CD4-positive, alpha-beta T cell treated with Interleukin-17A for 1 hour (primary cell): ENCODE results near the gene FBLN5.
"Not testable (repeated sequence)": the region's sequence is repeated elsewhere in the genome, so short reads cannot be mapped to it uniquely, and the experiment has no call there.

Experiments
- DNase-seq: peaks from one replicate; pipeline ENCODE4 v3.0.0-alpha.2; 2020

Gene FBLN5

DNA sequence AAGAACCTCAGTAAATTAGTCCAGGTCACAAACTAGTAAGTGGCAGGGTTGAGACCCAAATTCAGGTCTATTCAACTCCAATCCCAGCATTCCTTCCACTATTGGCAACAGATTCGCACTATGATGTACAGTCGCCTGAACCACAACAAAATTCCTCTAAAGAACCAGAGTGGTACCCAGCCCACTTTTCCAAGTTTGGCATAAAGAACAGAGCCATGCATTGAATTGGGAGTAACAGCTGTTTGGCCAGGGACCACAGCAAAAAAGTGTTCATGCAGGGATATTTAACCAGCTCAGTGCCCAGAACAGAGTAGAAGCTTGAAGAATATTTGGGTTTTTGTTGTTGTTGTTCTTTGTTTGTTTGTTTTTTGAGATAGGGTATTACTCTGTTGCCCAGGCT lies 89.9 kb downstream of the FBLN5 start:
- DNase-seq, result no peak

DNA sequence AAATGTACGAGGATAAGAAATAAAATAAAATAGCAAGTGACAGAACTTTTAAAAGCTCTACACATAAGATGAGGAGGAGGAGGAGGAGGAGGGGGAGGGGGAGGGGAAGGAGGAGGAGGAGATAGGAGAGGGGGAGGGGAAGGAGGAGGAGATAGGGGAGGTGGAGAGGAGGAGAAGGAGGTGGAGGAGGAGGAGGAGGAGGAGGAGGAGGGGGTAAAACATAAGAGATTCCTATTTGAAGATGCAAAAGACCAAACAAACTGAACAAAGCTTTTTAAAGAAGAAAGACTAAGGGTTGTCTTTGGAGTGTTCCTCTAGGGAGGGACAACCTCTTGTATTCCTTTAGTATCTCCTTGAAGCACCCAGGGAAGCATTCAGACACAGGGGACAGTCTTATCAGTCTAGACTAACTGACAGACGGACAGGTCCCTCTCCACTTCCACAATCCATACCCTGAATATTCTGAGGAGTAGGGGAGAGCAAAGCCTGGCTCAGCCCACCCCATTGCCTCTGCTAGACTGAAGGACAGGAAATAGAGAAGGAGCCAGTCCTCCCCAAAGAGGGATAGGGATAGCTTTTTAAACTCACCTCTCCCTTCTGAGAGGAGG lies 93.1 kb downstream of the FBLN5 start:
- DNase-seq, result no peak

DNA sequence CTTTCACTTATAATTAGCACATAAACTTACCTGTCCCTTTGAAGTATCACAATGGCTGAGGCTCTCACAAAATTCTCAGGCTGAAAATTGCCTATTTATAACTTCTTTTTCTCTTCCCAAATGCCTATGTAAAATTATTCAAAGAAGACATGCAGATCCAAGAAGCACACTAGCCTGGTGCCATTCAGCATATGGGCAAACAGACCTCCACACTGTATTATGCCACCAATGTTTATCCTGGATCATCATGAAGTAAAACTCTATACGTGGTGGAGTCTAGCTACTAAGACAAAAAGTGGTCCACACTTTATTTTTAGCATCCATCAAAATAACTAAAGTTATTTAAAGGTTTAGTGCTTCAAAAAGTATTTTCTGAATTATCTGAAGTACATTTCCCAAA lies 95.9 kb downstream of the FBLN5 start:
- no peak for DNase-seq

DNA sequence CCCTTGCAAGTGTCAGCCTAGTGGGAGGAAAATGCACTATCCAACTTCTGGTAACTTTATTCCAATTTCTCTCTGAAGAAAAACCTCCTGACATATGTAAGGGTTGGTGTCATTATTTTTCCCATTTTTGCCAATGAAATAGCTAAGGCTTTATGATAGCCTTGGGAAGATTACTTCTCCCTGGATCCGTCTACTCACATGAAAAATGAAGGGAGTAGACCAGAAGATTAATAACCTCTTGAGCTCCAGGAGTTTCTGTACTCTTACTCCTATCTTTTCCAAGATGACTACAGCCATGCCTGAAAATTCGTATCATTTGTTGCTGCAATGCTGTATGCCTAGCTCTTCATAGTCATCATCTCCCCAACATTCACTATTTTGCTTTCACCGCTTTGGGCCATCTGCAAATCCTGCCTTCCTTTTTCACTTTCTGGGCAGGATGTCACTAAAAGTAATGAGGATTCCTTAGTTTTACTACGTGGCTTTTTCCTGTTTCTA lies 98.9 kb downstream of the FBLN5 start:
- DNase-seq, result no peak

DNA sequence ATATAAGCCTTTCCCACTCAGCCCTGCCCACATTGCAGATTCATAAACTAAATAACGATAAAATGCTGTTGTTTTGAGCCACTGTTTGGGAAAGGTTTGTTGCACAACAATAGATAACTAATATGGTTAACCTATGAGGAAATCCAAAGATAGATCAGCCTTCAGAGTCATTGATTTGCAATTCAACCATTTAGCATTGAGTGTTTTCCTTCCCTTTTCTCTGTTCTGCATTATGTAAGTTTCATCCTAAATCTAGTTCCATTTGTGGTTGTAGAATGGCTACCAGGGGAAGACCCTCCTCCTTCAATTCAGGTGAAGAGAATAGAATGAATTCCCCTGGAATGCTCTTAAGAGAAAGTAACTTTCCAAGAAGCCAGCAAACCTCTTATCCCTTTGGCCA lies 99.8 kb downstream of the FBLN5 start:
- no peak for DNase-seq

DNA sequence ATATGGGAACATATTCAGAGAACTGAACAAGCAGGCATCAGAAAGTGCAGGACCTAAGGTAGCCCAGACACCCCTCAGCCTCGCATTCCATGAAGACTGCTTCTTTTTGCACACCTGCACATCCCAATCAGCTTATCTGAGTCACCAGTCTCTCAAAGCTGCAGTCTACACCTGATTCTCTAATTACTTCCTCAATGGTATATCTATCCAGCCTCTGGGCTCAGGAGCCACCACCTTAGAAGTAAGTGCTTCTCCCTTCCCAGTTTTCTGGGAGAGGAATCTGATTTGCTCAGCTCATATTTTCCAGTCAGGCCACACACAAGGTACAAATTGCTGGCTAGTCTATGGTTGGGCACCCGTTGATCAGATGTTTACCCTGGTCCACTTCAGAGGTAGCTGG lies 101.8 kb downstream of the FBLN5 start:
- no peak for DNase-seq

DNA sequence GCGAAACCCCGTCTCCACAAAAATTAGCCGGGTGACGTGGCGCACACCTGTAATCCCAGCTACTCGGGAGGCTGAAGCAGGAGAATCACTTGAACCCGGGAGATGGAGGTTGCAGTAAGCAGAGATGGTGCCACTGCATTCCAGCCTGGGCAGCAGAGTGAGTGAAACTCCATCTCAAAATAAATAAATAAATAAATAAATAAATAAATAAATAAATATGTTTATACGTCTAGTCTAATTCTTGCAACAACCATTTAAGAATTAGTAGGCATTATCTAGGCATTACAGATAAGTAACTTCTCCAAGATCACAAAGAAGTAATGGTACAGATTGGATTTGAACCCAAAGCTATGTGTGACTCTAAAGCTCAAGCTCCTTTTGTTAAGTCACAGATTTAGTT lies 102.4 kb downstream of the FBLN5 start:
- not testable (repeated sequence) for DNase-seq

DNA sequence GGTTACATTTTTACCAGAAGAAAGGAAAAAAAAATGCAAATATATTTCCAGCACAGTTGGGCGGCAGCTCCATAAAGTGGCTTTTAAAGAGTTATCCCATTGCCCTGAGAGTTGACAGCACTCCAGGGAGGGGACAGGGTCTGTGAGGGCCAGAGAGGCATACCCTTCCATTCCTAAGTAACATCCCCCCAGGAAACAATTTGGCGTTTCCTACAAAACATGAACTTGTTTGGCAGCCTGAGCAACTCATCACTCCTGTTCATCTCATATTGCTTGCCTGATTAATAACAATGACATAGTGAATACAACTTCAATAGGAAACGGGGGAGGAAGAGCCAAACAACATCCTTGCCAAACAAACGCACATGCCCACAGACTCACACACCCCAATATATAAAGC lies 103.5 kb downstream of the FBLN5 start:
- no peak for DNase-seq

DNA sequence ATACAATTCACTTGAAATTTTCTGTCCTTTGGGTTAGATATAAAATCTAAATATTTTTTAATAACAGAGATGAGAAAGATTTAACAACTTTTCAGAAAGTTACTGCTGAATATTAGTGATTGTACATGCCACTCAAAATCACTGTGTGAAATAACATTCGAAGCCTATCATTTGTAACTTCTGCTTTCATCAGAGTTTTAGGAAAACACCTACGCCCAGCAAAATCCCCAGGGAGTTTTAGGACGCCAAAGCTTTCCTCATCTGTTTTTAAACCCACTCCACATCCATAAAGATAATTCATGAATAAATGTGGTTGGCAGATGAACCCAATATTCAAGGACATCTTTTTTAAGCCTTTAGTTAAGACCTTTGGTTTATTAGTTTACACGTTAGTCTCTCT lies 104.1 kb downstream of the FBLN5 start:
- no peak for DNase-seq

DNA sequence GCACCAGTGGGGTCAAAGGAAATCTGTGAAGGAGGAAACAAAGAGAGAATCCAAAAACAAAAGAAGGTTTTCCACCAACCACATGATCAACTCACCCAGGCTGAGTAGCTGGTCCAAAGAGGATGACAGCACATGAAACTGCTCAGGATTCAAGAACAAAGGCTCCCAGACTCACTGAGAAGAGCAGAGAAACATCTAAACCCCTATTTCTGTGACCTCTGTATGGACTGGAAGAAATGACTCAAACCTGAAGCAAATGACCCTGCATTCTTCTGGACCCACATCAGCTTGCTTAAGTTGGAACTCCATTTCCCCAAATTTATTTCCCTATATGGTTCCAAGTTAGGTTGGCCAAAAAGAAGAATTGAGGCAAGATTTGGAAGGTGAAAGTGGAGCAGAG lies 106.4 kb downstream of the FBLN5 start:
- DNase-seq, result no peak

DNA sequence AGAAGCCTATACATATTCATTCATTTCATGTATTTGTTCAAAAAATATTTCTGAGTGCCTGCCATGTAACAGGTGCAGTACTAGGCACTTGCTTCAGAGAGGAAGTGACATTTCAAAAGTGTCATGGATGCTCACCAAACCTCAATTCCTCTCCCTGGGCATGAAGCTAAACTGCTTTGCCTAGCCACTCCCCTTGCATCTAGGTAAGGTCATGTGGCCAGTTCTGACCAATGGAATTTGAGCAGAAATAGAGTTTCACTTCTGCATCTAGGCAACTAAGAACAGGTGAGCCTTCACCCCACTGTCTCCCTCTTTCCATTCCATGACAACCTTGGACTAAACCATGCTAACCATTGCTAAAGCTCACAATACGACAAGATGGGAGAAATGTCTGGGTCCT lies 107.7 kb downstream of the FBLN5 start:
- DNase-seq, result peak; percentile 33

DNA sequence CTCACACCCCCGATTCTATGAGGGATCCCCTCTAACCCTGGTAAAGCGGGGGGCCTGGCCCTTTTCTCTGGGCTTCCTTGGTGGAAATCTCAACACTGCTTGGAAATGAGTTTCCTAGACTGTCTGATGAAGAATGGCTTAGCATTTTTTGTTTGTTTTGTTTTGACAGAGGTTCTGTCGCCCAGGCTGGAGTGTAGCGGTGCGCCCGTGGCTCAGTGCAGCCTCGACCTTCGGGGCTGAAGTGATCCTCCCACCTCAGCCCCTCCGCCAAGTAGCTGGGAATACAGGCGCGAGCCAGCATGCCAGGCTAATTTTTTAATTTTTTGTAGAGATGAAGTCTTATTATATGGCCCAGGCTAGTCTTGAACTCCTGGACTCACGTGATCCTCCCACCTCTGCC lies 110.4 kb downstream of the FBLN5 start:
- DNase-seq, result no peak

DNA sequence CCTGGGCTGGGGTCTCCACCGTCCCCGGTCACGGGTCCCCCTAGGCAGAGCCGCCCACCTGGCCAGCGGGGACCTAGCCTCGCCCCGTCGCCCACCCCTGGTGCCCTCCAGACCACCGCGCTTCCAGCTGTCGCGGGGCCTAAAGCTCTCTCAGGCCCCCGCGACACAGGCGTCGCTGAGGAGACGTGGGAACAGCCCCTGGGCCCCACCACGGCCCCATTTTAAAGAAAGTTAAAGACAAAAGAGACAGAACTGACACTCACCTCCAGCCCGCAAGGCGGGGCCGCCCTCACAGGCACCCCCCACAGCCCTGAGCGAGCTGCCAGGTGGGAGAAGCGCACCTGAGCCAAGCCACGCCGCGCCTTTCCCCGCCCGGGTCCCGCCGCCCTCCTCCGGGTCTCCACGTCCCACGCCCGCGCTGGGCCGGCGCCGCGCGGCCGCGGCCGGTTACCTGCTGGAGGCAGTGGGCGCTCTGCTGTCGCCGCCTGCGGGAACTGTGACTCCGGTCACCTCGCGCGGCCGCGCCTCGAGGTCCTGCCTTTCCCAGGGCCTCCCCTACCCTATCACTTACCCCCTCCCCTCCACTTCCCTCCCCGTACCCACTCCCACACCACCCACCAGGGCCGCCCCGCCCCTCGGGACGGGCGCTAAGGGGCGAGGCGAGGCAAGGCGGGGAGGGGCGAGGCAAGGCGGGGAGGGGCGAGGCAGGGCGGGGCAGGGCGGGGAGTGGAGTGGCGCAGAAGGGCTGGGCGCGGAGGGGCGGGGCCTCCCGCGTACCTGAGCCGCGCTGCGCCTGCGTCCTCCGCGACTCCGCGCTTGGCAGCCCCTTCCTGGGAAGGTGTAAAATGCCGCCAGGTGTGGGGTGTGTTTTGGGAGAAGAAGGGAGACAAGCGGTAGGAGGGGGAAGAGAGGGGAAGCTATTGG lies 111.3 kb downstream of the FBLN5 start:
- DNase-seq, result peak; percentile 84

DNA sequence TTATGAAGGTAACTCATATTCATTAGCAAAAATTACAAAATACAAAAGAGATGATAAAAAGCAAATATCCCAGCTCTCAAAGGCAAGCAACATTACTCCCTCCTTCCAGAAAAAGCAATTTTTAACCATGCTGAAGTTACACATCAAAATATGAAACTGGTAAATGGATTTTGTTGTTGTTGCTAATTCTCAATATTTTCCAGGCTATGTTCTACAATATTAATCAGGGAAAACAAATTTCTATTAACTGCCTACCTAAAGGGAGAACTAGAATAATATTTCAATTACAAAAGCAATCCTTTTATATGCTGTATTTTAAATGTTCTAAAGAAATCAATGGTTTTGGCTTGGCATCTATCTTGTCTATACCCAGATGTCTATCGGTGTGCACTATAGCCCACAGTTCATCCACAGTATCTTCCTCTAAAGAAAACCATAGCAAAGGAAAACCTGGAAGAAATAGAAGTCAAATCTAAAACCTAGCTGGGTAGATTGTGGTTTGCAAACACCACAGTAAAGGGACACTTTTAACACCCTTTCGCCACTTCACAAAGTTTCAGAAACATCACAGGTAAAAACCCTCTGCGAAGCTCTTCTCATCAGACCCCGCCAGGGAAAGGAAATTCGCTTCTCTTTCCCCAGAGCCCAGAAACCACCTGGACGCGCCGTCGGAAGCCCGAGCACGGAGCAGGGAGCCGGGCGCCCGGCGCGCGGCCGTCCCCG lies 112.1 kb downstream of the FBLN5 start:
- DNase-seq, result peak; percentile 48

DNA sequence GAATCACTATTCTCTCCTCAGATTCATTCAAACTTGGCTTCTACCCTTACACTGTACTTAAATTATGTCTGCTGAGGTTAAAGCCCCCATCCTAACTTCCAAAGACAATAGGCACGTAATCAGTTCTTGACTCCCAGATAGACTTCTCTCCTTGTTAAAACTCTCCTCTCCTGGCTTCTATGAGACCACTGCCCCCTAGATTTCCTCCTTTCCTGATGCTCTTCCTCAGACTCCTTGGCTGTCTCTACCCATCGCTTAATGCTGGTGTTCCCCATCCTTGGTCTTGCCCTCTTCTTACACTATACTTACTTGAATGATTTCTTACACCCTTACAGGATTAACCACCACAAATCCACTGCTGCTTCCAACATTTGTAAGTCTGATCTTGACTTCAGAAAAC lies 112.9 kb downstream of the FBLN5 start:
- DNase-seq, result no peak

DNA sequence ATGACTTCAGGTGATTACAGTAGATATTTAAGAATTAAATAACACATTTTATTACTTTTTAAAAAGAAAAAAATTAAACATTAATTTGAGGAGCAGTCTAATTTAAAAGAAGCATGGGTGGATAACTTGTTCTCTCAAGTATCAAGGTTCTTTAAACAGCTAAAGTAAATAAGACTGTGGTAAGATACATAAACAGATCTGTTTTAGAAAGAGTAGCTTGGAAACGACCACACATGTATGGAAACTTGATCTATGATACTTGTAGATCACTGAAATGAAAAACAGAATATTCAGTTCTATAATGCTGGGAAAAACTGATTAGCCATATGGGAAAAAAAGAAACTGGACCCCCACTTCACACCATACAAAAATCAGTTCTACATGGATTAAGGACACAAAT lies 116.2 kb downstream of the FBLN5 start:
- DNase-seq, result no peak

DNA sequence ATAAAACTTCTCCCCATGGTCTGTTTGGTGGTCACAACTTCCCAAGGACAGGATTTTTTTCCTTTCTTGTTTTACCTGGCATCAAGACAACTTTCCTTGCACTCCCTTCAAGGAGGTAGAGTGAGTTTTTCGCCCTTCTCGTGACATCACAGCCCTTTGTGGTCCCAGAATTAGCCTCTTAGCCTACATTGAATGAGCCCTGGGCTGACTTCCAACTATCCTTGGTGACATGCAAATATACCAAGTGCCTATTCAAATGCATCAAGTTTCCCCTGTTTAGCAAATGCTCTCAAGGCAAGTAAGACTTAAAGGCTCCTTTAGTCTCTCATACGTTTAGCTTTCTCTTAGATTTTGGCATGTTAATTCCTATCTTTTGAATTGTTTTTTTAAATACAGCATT lies 116.7 kb downstream of the FBLN5 start:
- no peak for DNase-seq

DNA sequence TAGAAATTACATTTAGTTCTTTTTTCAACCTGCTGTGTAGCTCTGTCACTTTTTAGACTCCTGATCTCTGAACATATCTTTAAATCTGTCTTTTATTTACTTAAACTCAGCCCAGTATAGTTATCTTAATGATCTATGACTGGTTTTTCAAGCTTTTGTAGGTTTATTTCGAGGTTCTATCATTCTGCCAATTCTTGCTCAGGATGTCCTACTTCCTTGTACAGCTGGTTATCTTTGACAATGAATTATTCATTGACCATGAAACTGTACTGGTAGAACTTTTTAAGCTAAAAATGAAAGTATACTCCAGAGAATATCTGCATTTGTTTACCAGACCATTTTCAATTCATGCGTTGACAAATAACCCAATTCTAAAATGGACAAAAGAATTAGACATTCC lies 118.0 kb downstream of the FBLN5 start:
- DNase-seq, result no peak

DNA sequence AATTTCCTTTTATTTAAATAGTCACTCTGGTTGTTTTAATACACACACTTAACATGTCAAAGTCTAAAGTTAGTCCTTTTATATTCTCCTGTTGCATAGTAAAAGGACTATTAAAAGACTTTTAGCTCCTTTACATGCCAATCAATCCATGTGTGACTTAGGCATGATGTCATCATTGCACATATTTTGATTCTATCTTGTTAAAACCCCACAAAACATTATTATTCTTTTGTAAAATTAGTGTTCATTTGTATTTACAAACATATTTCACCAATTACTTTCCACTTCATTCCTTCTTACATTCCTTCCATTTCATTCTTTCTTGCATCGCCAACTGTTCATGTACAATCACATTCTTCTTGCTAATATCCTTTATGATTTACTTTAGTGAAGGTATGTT lies 119.7 kb downstream of the FBLN5 start:
- DNase-seq, result no peak
